ENCODE results near the gene KIF18B. TPM values are rescaled to one million over a fixed set of nuclear protein-coding genes. Genes with fewer than 3 reads are reported as not detected.

The KIF18B gene
- total and polyA plus RNA-seq, 2 donors (not counting 3 experiments of a cell fraction or from before 2014, with no cell fraction given): 24.5 to 50.3 TPM

- Histone ChIP-seq H3K9me1 (replicated peaks; ENCODE audit: control insufficient read depth, extremely low read depth, insufficient read depth, low read length) (no peaks in the 10 kb centered on the region), H3K79me2 (ENCODE audit: control insufficient read depth, insufficient read depth, low read length) (no peaks in the 10 kb centered on the region), H3K4me3 (replicated peaks in 1 of 3; ENCODE audit: insufficient read depth in 1 of 3, low read depth in 1 of 3, low read length in 3 of 3) (no peak overlapping the region), H2AFZ (ENCODE audit: low read depth, low read length) (no peak overlapping the region), H4K20me1 (replicated peaks; ENCODE audit: control insufficient read depth, extremely low read depth, insufficient read depth, low read length) (no peaks in the 10 kb centered on the region), H3K27me3 (ENCODE audit: control insufficient read depth in 2 of 2, insufficient read depth in 2 of 2, low read length in 2 of 2) (peaks cover 0 to 16% of the 10 kb centered on the region in 2 experiments), H3K9ac (replicated peaks; ENCODE audit: extremely low read depth, insufficient read depth, low read length) (no peak overlapping the region), H3K27ac (ENCODE audit: insufficient read depth, low read depth, low read length) (no peak overlapping the region), H3K4me2 (ENCODE audit: insufficient read depth, low read length) (no peak overlapping the region), H3K36me3 (ENCODE audit: control insufficient read depth in 2 of 2, extremely low read depth in 1 of 2, insufficient read depth in 2 of 2, low read length in 2 of 2) (no peaks in the 10 kb centered on the region), H3K4me1 (ENCODE audit: control insufficient read depth, extremely low read depth, insufficient read depth, low read length) (no peaks in the 10 kb centered on the region), H3K9me3 (replicated peaks; ENCODE audit: control insufficient read depth, insufficient read depth, low read length) (no peaks in the 10 kb centered on the region)
- CTCF ChIA-PET: interaction anchor here (1.8 kb wide), 1 partner anchor 76 kb away, joined by 5 read pairs; no protein-coding TSS in a partner anchor
- no TSS peak for BruUV-seq (replicated peaks)
- DNase-seq (ENCODE audit: low read depth, low spot score) (no peak), FAIRE-seq (no peak)
- dilution Hi-C loops (cut with MboI; ENCODE audit: extremely low pct_ligation_motif_present, low sequenced_read_pairs): no loop called here
- POLR2A ChIA-PET: no interaction called here
- TF ChIP-seq, protein P1, sequence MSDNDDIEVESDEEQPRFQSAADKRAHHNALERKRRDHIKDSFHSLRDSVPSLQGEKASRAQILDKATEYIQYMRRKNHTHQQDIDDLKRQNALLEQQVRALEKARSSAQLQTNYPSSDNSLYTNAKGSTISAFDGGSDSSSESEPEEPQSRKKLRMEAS (IDR thresholded peaks at IDR 0.05; ENCODE audit: insufficient read depth, insufficient read length): no peak
- intact Hi-C loops (cut with micrococcal nuclease): no loop called here
Observed at GRCh38 chr17:44996304-44996703, 48.7 kb upstream of the KIF18B start.

DNA sequence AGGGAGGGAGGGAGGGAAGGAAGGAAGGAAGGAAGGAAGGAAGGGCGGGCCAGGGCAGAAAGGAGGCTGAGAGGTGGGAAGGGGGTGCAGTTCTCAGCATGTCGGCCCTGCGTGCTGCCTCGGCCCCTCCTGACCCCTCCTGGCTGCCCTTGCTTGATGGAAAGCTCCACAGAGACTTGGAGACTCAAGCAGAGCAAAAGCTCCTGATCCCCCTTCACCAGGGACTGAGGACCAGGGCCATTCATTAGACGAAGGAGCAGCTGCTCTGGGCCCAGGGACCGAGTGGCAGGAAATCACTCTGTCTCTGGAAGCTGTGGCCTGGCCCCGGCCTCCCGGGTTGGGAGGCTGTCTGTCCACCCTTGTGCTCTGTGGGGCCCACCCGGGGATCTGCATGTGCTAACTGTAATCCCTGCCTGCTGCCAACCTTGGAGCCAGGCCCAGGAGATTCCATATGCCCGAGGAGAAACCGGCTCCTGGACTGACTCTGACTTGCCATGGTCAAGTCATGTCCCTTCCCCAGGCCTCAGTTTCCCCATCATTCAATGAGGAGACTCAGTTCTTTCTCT lies 47.9 kb upstream of the KIF18B start:
- H3K9me3 ChIP-seq (replicated peaks; ENCODE audit: control insufficient read depth, insufficient read depth, low read length): no peaks in the 10 kb centered on the region
- H3K4me2 ChIP-seq (ENCODE audit: insufficient read depth, low read length): no peak overlapping the region
- no TSS peak for BruUV-seq (replicated peaks)
- H3K79me2 ChIP-seq (ENCODE audit: control insufficient read depth, insufficient read depth, low read length): no peaks in the 10 kb centered on the region
- no peaks in the 10 kb centered on the region for H3K36me3 ChIP-seq (ENCODE audit: control insufficient read depth in 2 of 2, extremely low read depth in 1 of 2, insufficient read depth in 2 of 2, low read length in 2 of 2)
- intact Hi-C loops (cut with micrococcal nuclease) (no loop called here), dilution Hi-C loops (cut with MboI; ENCODE audit: extremely low pct_ligation_motif_present, low sequenced_read_pairs) (no loop called here)
- TF ChIP-seq, protein P1 (IDR thresholded peaks at IDR 0.05; ENCODE audit: insufficient read depth, insufficient read length): no peak
- TF ChIP-seq GATA2 (IDR thresholded peaks at IDR 0.05; ENCODE audit: insufficient read depth, insufficient read length, low read depth, low read length) (no peak), EZH2 (IDR thresholded peaks at IDR 0.05; ENCODE audit: borderline replicate concordance, low read depth, low read length, severe bottlenecking) (no peak), JUN (IDR thresholded peaks at IDR 0.05; ENCODE audit: borderline replicate concordance, insufficient read depth, insufficient read length, low read depth) (no peak), MYC (IDR thresholded peaks at IDR 0.05; ENCODE audit: low read depth, low read length) (no peak), POLR2AphosphoS5 (IDR thresholded peaks at IDR 0.05; ENCODE audit: insufficient read depth, low read depth, low read length) (no peak), FOS (IDR thresholded peaks at IDR 0.05; ENCODE audit: borderline replicate concordance, insufficient read depth, low read length) (no peak), POLR2A (IDR thresholded peaks at IDR 0.05; ENCODE audit: low read depth, low read length) (no peak)
- TF ChIP-seq, protein P2, sequence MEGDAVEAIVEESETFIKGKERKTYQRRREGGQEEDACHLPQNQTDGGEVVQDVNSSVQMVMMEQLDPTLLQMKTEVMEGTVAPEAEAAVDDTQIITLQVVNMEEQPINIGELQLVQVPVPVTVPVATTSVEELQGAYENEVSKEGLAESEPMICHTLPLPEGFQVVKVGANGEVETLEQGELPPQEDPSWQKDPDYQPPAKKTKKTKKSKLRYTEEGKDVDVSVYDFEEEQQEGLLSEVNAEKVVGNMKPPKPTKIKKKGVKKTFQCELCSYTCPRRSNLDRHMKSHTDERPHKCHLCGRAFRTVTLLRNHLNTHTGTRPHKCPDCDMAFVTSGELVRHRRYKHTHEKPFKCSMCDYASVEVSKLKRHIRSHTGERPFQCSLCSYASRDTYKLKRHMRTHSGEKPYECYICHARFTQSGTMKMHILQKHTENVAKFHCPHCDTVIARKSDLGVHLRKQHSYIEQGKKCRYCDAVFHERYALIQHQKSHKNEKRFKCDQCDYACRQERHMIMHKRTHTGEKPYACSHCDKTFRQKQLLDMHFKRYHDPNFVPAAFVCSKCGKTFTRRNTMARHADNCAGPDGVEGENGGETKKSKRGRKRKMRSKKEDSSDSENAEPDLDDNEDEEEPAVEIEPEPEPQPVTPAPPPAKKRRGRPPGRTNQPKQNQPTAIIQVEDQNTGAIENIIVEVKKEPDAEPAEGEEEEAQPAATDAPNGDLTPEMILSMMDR (IDR thresholded peaks at IDR 0.05; ENCODE audit: extremely low read depth in 1 of 2, insufficient read depth in 1 of 2, low read depth in 1 of 2, low read length in 2 of 2): no peak
- H3K9ac ChIP-seq (replicated peaks; ENCODE audit: extremely low read depth, insufficient read depth, low read length): no peak overlapping the region
- H3K27me3 ChIP-seq (ENCODE audit: control insufficient read depth in 2 of 2, insufficient read depth in 2 of 2, low read length in 2 of 2): peaks cover 0 to 16% of the 10 kb centered on the region in 2 experiments
- H2AFZ ChIP-seq (ENCODE audit: low read depth, low read length): no peak overlapping the region
- ChIA-PET POLR2A (no interaction called here), CTCF (interaction anchor here (1.8 kb wide), 1 partner anchor 75 kb away, joined by 5 read pairs; no protein-coding TSS in a partner anchor)
- H3K27ac ChIP-seq (ENCODE audit: insufficient read depth, low read depth, low read length): no peak overlapping the region
- H3K4me1 ChIP-seq (ENCODE audit: control insufficient read depth, extremely low read depth, insufficient read depth, low read length): no peaks in the 10 kb centered on the region
- DNase-seq (ENCODE audit: low read depth, low spot score): no peak
- no peak for FAIRE-seq
- H3K9me1 ChIP-seq (replicated peaks; ENCODE audit: control insufficient read depth, extremely low read depth, insufficient read depth, low read length): no peaks in the 10 kb centered on the region
- no peaks in the 10 kb centered on the region for H4K20me1 ChIP-seq (replicated peaks; ENCODE audit: control insufficient read depth, extremely low read depth, insufficient read depth, low read length)
- H3K4me3 ChIP-seq (replicated peaks in 1 of 3; ENCODE audit: insufficient read depth in 1 of 3, low read depth in 1 of 3, low read length in 3 of 3): no peak overlapping the region

Data from endothelial cell of umbilical vein (primary cell).